K562 (cell line): ENCODE data around the gene TENT4A. TPM values are rescaled to one million over a fixed set of nuclear protein-coding genes. Genes with fewer than 3 reads are reported as not detected.

ENCODE experiments used
- ATF1 ChIP-seq, 2 experiments: fragments of 450-650 bp in 1 of 2; IDR thresholded peaks; 2 replicates each; pipeline ENCODE4 v1.6.1; 2016; ENCODE audit warnings: missing compliant biosample characterization in 1 of 2, missing genetic modification characterization in 1 of 2
- BRD4 ChIP-seq: fragments of 200-600 bp; sonication (generic); IDR thresholded peaks from 2 replicates; pipeline ENCODE4 v1.6.1; 2017; ENCODE audit warnings: inconsistent platforms
- ZNF3 ChIP-seq: fragments of 250-450 bp; sonication (Bioruptor Pico); IDR thresholded peaks from 2 replicates; pipeline ENCODE4 v1.5.0; 2021; ENCODE audit warnings: mild to moderate bottlenecking, moderate library complexity
- ZNF699 ChIP-seq: fragments of 250-450 bp; sonication (Bioruptor Pico); IDR thresholded peaks from 2 replicates; pipeline ENCODE4 v1.8.0; 2021; ENCODE audit warnings: mild to moderate bottlenecking, moderate library complexity; ENCODE audit not compliant: insufficient replicate concordance
- polyA plus RNA-seq, 8 experiments: library from polyadenylated mRNA; depleted of rRNA in 4 of 8; stranded (reverse) in 5 of 8; unstranded in 3 of 8; fragments of >200 nt; fragmentation: Nextera tagmentation in 2 of 8; fragmentation: Illumina TruSeq in 1 of 8; extraction: Ambion mirVana in 2 of 8; extraction: Trizol in 1 of 8; gene quantifications; 2 replicates each; pipeline versions ENCODE4 v1.2.1 to v1.2.3, GENCODE V29; 2011 to 2014; ENCODE audit warnings: inconsistent platforms in 1 of 8, missing spikeins in 1 of 8
- total RNA-seq, 7 experiments: library from RNA; depleted of rRNA in 6 of 7; stranded (reverse); fragments of >200 nt in 6 of 7; fragmentation: Illumina TruSeq in 2 of 7; extraction: Trizol in 2 of 7; gene quantifications; 2 replicates each; pipeline versions ENCODE4 v1.2.1 to v1.2.3, GENCODE V29; 2011 to 2021; ENCODE audit warnings: low replicate concordance in 1 of 7
- TF ChIP-seq, protein P1 (sequence below), 2 experiments: fragments of 450-650 bp; IDR thresholded peaks; 2 replicates each; pipeline ENCODE4 v1.6.1; 2018; ENCODE audit warnings: mild to moderate bottlenecking in 2 of 2, low read depth in 1 of 2; ENCODE audit not compliant: partially characterized antibody in 2 of 2
- TF ChIP-seq, protein P2 (sequence below): sonication (generic); formaldehyde crosslinking; IDR thresholded peaks from 2 replicates; pipeline ENCODE4 v1.8.0; 2022; ENCODE audit warnings: missing genetic modification reagents, mild to moderate bottlenecking, moderate library complexity, borderline replicate concordance

TENT4A gene
- total and polyA plus RNA-seq, 9 of the 15 experiments (the other 6 are each of a cell fraction or from before 2014, with no cell fraction given) = 1.3 to 27.3 (median 13.0) TPM

DNA sequence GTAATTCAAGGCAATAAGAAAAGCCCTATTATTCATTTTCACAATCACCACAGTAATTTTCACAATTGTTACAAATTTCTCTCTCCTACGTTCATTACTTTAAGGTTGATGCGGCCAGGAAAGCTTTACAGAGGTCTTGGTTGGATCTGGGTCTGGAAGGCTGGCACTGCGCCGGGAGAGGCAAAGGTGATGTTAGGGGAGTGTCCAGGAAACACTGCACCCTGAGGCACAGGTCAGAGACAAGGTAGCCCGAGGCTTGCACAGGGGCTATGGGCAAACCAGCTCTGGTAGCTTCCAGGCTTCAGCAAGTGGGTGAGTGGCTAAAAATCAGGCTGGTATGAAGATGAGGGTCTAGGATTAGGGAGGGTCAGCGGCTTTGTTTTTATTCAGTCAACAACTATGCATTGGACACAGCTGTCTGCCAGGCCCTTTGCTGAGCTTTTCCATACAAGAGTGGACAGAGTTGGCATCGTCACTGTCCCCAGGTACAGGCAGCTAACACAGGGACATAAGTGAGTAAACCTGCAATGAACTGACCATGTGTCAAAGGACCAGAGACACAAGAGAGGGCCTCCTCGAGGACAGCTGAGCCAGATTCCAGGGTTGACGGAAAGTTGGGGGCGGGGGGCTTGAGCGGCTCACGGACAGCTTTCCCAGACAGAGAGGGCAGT is 12.4 kb upstream of the TENT4A start (continued):
- TF ChIP-seq, protein P1, sequence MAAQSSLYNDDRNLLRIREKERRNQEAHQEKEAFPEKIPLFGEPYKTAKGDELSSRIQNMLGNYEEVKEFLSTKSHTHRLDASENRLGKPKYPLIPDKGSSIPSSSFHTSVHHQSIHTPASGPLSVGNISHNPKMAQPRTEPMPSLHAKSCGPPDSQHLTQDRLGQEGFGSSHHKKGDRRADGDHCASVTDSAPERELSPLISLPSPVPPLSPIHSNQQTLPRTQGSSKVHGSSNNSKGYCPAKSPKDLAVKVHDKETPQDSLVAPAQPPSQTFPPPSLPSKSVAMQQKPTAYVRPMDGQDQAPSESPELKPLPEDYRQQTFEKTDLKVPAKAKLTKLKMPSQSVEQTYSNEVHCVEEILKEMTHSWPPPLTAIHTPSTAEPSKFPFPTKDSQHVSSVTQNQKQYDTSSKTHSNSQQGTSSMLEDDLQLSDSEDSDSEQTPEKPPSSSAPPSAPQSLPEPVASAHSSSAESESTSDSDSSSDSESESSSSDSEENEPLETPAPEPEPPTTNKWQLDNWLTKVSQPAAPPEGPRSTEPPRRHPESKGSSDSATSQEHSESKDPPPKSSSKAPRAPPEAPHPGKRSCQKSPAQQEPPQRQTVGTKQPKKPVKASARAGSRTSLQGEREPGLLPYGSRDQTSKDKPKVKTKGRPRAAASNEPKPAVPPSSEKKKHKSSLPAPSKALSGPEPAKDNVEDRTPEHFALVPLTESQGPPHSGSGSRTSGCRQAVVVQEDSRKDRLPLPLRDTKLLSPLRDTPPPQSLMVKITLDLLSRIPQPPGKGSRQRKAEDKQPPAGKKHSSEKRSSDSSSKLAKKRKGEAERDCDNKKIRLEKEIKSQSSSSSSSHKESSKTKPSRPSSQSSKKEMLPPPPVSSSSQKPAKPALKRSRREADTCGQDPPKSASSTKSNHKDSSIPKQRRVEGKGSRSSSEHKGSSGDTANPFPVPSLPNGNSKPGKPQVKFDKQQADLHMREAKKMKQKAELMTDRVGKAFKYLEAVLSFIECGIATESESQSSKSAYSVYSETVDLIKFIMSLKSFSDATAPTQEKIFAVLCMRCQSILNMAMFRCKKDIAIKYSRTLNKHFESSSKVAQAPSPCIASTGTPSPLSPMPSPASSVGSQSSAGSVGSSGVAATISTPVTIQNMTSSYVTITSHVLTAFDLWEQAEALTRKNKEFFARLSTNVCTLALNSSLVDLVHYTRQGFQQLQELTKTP (IDR thresholded peaks at IDR 0.05; ENCODE audit: low read depth in 1 of 2, partially characterized antibody in 2 of 2) = no peak
- TF ChIP-seq, protein P2, sequence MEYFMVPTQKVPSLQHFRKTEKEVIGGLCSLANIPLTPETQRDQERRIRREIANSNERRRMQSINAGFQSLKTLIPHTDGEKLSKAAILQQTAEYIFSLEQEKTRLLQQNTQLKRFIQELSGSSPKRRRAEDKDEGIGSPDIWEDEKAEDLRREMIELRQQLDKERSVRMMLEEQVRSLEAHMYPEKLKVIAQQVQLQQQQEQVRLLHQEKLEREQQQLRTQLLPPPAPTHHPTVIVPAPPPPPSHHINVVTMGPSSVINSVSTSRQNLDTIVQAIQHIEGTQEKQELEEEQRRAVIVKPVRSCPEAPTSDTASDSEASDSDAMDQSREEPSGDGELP (CRISPR knock-in tag) = no peak
- TF ChIP-seq ZNF699 (CRISPR knock-in tag) = no peak
- no peak for TF ChIP-seq BRD4
- TF ChIP-seq ATF1 (CRISPR knock-in tag; IDR thresholded peaks at IDR 0.05) = no peak
- TF ChIP-seq ATF1 (tag; IDR thresholded peaks at IDR 0.05) = no peak
- no peak for TF ChIP-seq ZNF3 (CRISPR knock-in tag)
